Measurements from ENCODE around the gene PDPK1.

- TF ChIP-seq CTCF (IDR thresholded peaks at IDR 0.05) = no peak
- TF ChIP-seq POLR2A (IDR thresholded peaks at IDR 0.05; ENCODE audit: low read depth) = no peak
- no peak for TF ChIP-seq POLR2AphosphoS5 (IDR thresholded peaks at IDR 0.05)
- no peak for TF ChIP-seq EP300 (IDR thresholded peaks at IDR 0.05)
Measured at GRCh38 chr16:2517954-2518605, 19.7 kb upstream of the PDPK1 start.

All from esophagus muscularis mucosa (tissue), 4 donors.